ENCODE results near the gene MUL1. TPM values are rescaled to one million over a fixed set of nuclear protein-coding genes. Genes with fewer than 3 reads are reported as not detected.
"Not testable (repeated sequence)": the region's sequence is repeated elsewhere in the genome, so short reads cannot be mapped to it uniquely, and the experiment has no call there.

Gene MUL1
- total RNA-seq, 1 experiment from 2014 or later: 21.9 TPM

DNA sequence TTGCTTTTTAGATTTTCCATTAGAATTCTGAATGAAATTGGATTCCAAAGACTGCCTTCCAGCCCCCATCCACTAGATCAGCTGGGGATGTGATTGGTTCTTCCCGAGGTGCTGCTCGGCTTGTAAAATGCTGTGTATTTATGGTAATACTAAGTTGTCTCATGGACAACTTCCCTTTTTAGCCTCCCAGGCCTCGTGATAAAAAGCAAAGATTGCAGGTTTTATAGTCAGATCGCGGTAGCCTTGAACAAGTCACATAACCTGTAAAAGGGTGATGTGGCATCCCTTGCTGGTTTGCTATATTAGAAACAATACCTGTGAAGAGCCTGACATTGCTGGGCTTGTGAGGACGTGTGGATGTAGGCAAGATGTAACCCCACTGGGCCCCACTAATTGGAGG is 10.4 kb downstream of the MUL1 start:
- CTCF ChIA-PET: no interaction called here
- no peak for ATAC-seq
- Mint-ChIP-seq H3K27ac (no peak overlapping the region), H3K9me3 (no peaks in the 10 kb centered on the region), H3K27me3 (ENCODE audit: low read depth) (peaks cover 4% of the 10 kb centered on the region; the same call in 1 of the 2 replicates), H3K36me3 (peaks cover 21% of the 10 kb centered on the region), H3K4me1 (no peaks in the 10 kb centered on the region; the same call in 1 of the 2 replicates), H3K4me3 (no peak overlapping the region)
- DNase-seq (ENCODE audit: low spot score): no peak
- no peak for TF ChIP-seq NFATC4 (CRISPR knock-in tag; IDR thresholded peaks at IDR 0.05)
- TF ChIP-seq ZNF423 (CRISPR knock-in tag; IDR thresholded peaks at IDR 0.05): no peak
- TF ChIP-seq TEAD1 (CRISPR knock-in tag; IDR thresholded peaks at IDR 0.05): no peak
- no peak for TF ChIP-seq PRRX2 (CRISPR knock-in tag; IDR thresholded peaks at IDR 0.05)
- TF ChIP-seq ZBTB21 (CRISPR knock-in tag; IDR thresholded peaks at IDR 0.05; ENCODE audit: borderline replicate concordance): no peak
- no peak for TF ChIP-seq OVOL2 (CRISPR knock-in tag; IDR thresholded peaks at IDR 0.05; ENCODE audit: borderline replicate concordance)
- TF ChIP-seq, protein P1, sequence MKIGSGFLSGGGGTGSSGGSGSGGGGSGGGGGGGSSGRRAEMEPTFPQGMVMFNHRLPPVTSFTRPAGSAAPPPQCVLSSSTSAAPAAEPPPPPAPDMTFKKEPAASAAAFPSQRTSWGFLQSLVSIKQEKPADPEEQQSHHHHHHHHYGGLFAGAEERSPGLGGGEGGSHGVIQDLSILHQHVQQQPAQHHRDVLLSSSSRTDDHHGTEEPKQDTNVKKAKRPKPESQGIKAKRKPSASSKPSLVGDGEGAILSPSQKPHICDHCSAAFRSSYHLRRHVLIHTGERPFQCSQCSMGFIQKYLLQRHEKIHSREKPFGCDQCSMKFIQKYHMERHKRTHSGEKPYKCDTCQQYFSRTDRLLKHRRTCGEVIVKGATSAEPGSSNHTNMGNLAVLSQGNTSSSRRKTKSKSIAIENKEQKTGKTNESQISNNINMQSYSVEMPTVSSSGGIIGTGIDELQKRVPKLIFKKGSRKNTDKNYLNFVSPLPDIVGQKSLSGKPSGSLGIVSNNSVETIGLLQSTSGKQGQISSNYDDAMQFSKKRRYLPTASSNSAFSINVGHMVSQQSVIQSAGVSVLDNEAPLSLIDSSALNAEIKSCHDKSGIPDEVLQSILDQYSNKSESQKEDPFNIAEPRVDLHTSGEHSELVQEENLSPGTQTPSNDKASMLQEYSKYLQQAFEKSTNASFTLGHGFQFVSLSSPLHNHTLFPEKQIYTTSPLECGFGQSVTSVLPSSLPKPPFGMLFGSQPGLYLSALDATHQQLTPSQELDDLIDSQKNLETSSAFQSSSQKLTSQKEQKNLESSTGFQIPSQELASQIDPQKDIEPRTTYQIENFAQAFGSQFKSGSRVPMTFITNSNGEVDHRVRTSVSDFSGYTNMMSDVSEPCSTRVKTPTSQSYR (CRISPR knock-in tag; IDR thresholded peaks at IDR 0.05): no peak
- TF ChIP-seq NR1H2 (CRISPR knock-in tag; IDR thresholded peaks at IDR 0.05): no peak
- TF ChIP-seq JAZF1 (CRISPR knock-in tag; IDR thresholded peaks at IDR 0.05): no peak
- no peak for TF ChIP-seq FOXJ3 (CRISPR knock-in tag; IDR thresholded peaks at IDR 0.05; ENCODE audit: borderline replicate concordance)
- no peak for TF ChIP-seq ETV6 (CRISPR knock-in tag; IDR thresholded peaks at IDR 0.05)
- POLR2A ChIA-PET: no interaction called here

DNA sequence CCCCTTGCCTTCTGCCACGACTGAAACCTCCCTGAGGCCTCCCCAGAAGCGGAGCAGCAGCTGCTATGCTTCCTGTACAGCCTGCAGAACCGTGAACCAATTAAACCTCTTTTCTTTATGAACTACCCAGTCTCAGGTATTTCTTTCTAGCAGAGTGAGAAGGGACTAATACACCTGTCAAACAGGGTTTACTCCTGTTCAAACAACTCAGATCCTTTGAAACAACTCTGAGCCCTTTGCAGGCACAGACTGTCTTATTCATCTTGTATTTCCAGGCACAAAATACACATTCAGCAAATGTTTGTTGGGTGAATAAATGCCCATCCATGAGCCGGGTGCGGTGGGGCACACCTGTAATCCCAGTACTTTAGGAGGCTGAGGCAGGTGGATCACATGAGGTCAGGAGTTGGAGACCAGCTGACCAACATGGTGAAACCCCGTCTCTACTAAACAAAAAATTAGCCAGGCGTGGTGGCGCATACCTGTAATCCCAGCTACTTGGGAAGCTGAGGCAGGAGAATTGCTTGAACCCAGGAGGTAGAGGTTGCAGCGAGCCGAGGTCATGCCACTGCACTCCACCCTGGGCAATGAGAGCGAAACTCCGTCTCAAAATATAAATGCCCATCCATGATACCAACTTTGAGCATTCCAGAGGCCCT is 11.1 kb downstream of the MUL1 start:
- H3K4me1 Mint-ChIP-seq; H3K27ac Mint-ChIP-seq; DNase-seq (ENCODE audit: low spot score); H3K9me3 Mint-ChIP-seq; POLR2A ChIA-PET; CTCF ChIA-PET; H3K4me3 Mint-ChIP-seq; ATAC-seq; H3K27me3 Mint-ChIP-seq (ENCODE audit: low read depth): not testable (repeated sequence)
- peaks cover 18% of the 10 kb centered on the region for H3K36me3 Mint-ChIP-seq

DNA sequence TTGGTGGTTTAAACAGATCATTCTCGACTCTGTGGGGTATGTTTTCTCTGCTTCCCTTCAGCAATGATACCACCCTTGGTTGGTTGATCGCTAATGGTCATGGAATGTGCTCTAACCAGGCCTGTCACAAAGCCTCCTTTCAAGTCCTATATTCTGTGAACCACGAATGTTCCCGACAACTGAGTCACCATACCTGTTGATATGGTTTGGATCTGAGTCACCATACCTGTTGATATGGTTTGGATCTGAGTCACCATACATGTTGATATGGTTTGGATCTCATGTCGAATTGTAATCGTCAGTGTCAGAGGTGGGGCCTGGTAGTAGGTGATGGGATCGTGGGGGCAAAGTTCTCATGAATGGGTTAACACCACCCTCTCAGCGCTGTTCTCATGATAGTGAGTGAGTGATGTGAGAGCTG is 11.7 kb downstream of the MUL1 start:
- DNase-seq (ENCODE audit: low spot score) (no peak), ATAC-seq (no peak)
- H3K36me3 Mint-ChIP-seq: peaks cover 12% of the 10 kb centered on the region
- peaks cover 4% of the 10 kb centered on the region; the same call in 1 of the 2 replicates for H3K27me3 Mint-ChIP-seq (ENCODE audit: low read depth)
- ChIA-PET POLR2A (no interaction called here), CTCF (no interaction called here)
- no peaks in the 10 kb centered on the region for H3K9me3 Mint-ChIP-seq
- no peak overlapping the region; the same call in 1 of the 2 replicates for H3K27ac Mint-ChIP-seq
- H3K4me1 Mint-ChIP-seq: no peaks in the 10 kb centered on the region; the same call in none of the 2 replicates
- no peak overlapping the region for H3K4me3 Mint-ChIP-seq
- TF ChIP-seq, protein P2, sequence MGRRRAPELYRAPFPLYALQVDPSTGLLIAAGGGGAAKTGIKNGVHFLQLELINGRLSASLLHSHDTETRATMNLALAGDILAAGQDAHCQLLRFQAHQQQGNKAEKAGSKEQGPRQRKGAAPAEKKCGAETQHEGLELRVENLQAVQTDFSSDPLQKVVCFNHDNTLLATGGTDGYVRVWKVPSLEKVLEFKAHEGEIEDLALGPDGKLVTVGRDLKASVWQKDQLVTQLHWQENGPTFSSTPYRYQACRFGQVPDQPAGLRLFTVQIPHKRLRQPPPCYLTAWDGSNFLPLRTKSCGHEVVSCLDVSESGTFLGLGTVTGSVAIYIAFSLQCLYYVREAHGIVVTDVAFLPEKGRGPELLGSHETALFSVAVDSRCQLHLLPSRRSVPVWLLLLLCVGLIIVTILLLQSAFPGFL (CRISPR knock-in tag; IDR thresholded peaks at IDR 0.05; ENCODE audit: borderline replicate concordance): no peak
- no peak for TF ChIP-seq SMAD3 (CRISPR knock-in tag; IDR thresholded peaks at IDR 0.05; ENCODE audit: borderline replicate concordance)
- no peak for TF ChIP-seq ATF1 (CRISPR knock-in tag; IDR thresholded peaks at IDR 0.05)
- no peak for TF ChIP-seq RELA (CRISPR knock-in tag; IDR thresholded peaks at IDR 0.05; ENCODE audit: borderline replicate concordance)
- TF ChIP-seq E2F5 (CRISPR knock-in tag; IDR thresholded peaks at IDR 0.05): no peak
- no peak for TF ChIP-seq SP1 (CRISPR knock-in tag; conservative IDR thresholded peaks at IDR 0.05)
- no peak for TF ChIP-seq PRRX2 (CRISPR knock-in tag; IDR thresholded peaks at IDR 0.05)
- TF ChIP-seq, protein P3, sequence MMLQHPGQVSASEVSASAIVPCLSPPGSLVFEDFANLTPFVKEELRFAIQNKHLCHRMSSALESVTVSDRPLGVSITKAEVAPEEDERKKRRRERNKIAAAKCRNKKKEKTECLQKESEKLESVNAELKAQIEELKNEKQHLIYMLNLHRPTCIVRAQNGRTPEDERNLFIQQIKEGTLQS (CRISPR knock-in tag; conservative IDR thresholded peaks at IDR 0.05): no peak
- TF ChIP-seq E2F4 (CRISPR knock-in tag; IDR thresholded peaks at IDR 0.05; ENCODE audit: borderline replicate concordance, low read depth): no peak
- TF ChIP-seq ZNF512 (CRISPR knock-in tag; IDR thresholded peaks at IDR 0.05; ENCODE audit: borderline replicate concordance): no peak
- TF ChIP-seq ZBTB21 (CRISPR knock-in tag; IDR thresholded peaks at IDR 0.05; ENCODE audit: borderline replicate concordance): no peak
- no peak for TF ChIP-seq ZNF671 (CRISPR knock-in tag; IDR thresholded peaks at IDR 0.05)
- no peak for TF ChIP-seq SOX15 (CRISPR knock-in tag; IDR thresholded peaks at IDR 0.05)
- no peak for TF ChIP-seq HMGXB4 (CRISPR knock-in tag; IDR thresholded peaks at IDR 0.05)

Measured in WTC11 (cell line).